ENCODE measurements around the gene CREG2.

Gene CREG2

DNA sequence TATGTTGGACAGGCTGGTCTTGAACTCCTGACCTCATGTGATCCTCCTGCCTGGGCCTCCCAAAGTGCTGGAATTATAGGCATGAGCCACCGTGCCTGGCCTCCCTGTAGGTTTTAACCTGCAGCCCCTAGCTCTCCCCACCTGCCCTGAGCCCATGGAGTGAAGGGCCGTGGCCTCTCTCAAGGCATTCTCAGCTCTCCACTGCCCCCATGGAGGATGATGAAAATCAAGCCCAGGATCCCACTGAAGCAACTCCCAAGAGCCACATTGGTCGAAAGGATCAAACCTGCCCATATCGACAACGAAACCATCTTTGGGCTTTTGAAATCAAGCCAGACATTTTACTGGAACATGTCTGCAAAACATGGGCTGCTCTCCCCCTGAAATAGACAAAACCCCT is 22.4 kb upstream of the CREG2 start:
- no peak for DNase-seq (ENCODE audit: low spot score)

DNA sequence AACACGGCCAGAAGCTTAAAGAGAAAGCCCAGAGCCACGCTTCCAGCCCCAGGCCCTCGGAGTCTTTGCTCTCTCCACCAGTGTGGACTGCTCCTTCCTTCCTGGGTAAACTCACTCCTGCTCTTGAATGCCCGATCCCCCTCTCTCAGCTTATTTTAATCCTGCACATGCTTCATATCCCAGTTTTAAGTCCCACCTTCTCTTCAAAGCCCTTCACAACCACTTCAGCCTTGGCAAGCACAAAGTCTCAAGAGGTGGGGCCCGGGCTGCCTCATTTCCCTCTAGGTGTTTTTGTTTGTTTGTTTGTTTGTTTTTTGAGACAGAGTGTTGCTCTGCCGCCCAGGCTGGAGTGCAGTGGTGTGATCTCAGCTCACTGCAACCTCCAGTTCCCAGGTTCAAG is 21.6 kb upstream of the CREG2 start:
- no peak for DNase-seq (ENCODE audit: low spot score)

DNA sequence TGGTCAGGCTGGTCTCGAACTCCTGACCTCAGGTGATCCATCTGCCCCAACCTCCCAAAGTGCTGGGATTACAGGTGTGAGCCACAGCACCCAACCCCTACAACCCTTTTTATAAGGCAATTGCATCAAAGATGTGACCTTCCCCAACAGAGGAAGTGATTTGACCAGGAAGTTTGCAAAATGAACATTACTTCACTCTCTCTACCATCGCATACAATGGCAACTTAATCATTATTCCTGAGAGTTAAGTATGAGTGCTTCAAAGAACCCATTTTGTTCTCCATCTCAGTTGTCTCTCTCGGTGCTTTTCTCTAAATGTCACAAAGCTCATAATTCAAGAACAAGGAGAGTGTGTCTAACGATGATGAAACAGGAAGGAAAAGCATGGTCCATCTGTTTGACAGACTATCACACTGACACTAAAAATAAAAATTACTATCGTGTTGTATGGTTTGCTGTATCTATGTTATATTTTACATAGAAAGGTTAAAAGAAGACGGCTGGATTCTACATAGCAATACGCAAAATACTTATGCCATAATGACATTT is 18.1 kb upstream of the CREG2 start:
- DNase-seq (ENCODE audit: low spot score): no peak

DNA sequence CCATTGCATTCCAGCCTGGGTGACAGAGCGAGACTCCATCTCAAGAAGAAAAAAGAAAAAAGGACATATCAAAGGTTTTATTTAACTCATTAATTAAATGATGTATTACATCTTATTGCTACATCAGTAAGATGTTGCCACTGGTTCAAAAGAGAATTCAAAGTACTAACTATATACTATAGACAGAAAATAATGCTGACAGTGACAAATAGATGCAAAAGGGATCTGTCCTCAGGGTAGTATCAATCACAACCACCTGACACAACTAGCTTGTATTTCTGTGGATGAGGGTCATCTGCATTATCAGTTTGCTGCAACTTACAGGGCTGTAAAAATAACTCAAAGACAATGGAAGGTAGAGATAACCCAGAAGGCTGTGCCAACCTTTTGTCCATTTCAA is 16.4 kb upstream of the CREG2 start:
- no peak for DNase-seq (ENCODE audit: low spot score)

DNA sequence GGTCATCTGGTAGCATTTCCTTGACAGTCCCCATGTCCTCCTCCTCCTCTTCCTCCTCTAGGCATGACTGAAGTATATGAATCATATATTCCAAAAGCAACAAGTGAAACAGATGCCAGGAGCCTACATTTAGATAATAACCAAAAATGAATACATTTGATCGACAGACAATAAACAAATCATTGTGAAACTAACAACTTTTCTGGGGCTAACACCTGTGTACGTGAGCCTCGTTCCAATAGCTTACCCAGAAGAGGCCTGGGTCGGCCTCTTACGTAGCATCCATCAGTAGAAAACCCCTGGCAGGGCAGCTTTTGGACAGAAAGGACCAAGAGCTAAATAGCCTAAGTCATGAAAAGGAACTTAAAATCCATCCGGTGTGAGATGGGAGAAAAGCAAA is 15.3 kb upstream of the CREG2 start:
- DNase-seq (ENCODE audit: low spot score): no peak

DNA sequence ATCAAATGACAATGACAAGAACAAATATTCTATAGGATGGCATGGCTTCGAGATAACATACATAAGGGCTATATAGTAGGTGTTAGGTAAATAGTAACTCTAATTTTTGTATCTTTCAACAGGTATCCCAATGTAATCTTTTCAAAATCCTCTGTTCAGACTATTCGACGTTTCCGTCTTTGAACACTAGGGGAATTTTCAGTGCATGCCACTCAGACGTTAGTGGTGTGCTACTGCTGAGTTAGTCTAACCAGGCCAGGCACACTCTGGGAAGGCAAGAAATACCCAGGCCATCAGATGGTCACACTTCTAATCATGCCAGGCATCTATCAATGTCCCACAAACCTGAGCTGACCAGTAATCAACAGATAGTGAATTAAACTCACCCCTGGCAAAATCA is 14.6 kb upstream of the CREG2 start:
- DNase-seq (ENCODE audit: low spot score): no peak

DNA sequence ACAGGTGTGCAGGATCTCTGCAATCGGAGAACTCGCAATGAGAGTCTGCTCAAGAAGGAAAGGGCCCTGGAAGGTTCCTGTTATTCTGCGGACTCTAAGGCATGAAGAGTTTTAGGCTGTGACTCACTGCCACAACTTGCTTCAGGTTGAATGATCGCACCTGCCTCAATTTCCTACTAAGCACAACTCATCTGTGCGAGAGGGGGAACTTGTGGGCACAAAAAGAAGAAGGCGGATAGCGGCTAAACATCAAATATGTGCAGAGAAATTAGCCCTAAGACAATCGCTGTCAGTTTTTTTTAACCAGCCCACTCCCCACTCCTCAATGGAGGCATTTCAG is 14.0 kb upstream of the CREG2 start:
- DNase-seq (ENCODE audit: low spot score): peak; percentile 24

DNA sequence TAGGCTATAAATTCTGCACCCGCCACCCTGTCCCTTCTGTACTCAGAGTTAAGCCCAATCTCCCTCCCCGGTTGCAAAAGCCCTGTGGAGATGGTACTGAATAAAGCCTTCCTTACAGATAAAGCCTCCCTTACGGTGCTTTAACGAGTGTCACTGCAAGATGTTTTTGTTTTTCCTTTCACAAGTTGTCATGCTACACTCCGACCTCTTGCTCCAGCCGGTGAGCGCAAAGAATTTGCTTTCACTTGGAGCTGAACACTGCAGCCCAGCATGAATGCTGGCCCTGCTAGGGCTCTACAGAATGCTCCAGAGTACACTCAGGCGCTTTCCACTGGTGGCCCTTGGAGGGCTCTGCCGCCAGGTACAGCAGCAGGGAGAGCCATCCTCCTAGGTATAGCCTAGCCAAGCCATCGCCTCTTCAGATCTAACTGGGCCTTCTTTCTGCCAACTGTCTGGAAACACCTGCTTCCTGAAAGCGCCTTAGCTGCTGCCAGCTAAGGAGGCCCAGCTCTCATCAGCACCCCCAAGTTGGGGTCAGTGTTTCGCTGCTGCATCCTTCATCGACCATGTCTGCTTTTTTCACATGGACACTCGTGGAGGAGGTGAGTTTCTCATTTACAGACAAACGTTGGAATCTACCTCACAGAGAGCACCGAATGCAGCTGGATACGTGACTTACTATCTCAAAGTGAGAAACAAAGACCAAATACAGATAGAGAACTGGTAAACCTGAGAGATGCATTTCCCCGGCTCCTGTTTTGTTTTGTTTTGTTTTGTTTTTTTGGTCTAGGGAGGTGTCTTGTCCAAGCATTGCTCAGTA is 13.4 kb upstream of the CREG2 start:
- no peak for DNase-seq (ENCODE audit: low spot score)

DNA sequence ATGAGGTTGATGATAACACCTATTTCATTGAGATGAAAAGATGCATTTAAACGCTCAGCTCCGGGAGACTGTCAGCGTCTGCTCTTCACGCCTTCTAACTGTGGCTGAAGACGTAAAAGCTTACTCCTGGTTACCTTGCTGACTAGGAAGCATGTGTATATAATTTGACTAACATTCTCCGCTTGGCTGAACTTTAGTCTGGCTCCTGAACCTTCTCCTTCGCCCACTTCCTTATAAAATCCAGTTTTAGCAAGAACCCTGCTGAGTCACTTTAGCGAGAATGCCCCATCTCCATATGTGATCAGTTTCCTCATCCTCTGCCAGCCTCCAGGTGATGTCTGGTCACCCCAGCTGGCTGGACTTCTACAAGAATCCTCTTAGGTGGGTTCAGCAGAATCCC is 12.7 kb upstream of the CREG2 start:
- peak; percentile 8 for DNase-seq (ENCODE audit: low spot score)

DNA sequence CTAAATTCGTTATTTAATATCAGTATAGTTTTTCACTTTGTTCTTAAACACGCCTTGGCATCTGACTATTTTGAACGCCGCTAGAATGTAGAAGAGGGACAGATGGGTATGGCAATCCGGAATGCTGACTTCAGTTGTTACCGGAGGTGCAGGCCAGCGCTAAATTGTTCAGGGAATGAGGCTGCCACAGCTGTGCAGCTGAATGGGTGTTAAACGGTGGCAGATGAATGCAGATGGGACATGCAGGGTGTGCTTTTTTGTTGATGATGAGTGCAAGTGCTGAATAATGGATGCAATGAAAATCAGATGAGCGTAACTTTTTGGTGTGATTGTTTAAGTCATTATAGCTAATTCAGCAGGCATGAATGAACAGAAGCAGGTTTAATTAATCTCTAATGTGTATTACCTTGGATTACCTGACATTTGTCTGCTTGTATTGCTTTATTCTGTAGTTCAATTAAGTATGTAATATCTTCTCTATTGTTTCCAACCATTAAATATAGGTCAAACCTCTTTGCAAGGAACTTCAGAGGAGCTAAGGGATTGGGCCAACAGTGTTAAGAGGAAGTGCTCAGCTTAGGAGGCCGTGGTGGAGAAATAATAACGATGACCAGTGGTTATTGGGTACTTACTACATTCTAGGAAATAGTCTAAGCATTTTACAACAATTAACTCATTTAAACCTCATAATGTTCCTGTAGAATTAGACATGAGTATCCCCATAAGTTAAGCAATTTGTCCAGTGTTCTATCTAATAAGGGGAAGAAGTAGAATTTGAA is 11.9 kb upstream of the CREG2 start:
- DNase-seq (ENCODE audit: low spot score): no peak

DNA sequence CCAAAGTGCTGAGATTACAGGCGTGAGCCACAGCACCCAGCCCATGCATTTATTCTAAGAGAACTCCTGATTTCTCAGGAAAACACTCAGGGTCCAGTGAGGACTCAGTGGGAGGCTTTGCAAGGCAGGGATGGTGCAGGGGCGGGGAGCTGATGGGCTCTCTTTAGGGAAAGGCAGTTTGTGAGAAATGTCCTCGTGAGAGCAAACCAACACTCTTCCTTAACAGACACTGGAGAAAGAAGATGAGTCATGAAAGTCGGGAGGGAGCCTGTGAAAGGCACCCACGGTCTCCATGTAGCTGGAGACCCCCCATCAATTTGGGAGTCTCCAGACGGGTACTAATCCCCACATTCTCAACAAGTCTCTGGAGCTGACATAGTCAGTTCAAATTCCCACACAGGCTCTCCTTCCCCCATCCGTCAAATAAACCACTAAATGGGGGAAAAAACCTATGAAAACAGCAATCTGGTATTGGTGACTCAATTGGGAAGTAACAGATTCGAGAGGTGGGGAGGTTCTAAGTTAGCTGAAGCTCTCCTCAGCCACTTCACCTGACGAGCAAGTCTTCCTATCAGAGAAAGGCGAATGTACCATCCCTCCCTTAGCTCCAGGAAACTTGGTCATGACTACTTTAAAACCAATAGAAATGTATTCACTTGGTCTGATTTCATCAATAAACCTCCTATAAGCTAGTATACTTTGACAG is 11.0 kb upstream of the CREG2 start:
- DNase-seq (ENCODE audit: low spot score): no peak

DNA sequence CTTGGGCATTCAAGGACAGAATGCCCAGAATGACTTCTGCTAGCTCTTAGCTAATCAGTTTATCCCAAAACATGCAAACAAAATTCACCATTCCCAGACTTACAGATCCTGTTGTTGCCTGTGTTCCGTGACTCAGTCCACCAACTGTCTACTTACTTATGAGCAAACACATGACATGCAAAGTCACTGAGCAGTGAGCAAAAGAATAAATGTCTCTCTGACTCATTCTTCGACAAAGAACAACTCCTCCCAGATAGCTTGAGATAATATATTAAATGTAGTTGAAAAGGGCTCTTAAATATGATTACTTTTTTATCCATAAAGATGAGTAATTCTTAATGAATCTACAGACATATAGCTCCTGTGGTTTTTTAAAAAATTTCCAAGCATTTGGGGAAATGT is 9.0 kb upstream of the CREG2 start:
- DNase-seq (ENCODE audit: low spot score): no peak

DNA sequence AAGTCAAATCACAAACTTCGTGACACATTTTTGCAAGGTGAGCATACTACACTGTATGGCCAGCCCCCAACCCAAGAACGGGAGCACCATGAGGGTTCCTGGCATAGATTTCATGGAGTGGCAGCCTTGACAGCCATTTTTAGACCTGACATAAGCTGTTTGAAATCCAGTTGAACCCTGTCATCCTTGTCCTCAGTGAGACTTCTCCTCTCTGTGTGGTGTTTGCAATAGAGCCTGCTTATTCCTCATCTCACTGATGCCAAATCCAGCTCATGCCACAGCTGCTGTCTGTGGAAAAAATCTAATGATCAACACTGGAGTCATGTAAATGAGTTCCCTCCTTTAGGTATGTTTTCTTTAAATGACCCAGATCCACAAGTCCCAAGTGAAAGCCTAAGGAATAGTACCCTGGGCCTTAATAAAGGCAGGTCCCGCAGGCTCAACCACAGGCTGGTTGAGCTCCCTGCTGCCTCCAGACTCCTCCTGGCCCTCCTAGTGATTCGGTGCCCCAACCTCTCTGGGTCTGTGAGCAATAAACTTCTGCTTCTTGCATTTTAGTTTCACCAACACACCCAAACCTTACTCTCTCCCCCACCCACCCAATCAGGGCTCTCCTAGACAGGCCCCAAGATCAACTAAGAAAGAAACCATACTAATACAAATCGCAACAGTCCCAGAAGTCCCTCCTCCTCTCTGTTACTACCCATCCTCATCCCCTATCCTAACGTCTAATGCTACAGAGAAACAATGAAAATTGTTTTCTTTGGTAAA is 8.4 kb upstream of the CREG2 start:
- DNase-seq (ENCODE audit: low spot score): no peak

DNA sequence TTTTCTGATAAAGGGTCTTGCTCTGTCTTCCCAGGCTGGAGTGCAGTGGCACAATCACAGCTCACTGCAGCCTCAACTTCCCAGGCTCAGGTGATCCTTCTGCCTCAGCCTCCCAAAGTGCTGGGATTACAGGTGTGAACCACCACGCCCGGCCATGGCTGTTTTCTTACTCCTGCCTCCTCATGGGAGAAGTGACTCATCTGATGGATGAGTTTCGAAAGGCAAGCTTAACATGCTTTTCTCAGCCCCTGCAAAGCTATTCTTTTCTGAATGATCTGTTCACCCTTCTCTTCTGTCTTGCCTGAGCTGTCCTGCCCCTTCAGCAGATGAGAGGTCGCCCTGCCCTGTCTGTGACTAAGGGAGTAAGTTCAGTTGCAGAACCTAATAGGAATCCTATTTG is 929 bp upstream of the CREG2 start:
- DNase-seq (ENCODE audit: low spot score): no peak

DNA sequence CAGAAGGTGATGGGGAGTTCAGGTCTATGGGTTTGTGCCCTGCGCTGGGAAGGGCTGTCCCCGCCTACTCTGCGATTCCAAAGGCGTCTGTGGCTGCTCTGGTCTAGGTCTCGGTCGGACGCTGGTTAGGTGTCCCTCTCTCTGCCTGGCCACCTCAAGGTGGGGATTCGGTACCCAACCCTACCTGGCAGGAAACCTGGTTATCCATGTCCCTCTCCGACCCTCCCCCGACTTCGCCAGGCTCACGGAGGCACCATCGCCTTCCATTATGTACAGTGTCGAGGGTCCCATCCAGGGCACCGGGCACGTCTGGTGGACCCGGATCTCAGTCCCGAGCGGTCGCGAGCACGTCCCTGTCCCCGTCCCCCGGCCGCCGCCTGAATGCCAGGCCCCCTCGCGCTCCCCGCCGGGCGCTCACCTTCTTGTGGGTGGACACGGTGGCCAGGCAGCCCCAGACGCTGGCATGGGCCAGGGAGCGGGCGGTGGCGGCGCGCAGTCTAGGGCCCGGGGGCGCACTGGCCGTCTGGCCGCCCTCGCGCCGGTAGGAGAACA is 628 bp downstream of the CREG2 start:
- DNase-seq (ENCODE audit: low spot score): no peak

DNA sequence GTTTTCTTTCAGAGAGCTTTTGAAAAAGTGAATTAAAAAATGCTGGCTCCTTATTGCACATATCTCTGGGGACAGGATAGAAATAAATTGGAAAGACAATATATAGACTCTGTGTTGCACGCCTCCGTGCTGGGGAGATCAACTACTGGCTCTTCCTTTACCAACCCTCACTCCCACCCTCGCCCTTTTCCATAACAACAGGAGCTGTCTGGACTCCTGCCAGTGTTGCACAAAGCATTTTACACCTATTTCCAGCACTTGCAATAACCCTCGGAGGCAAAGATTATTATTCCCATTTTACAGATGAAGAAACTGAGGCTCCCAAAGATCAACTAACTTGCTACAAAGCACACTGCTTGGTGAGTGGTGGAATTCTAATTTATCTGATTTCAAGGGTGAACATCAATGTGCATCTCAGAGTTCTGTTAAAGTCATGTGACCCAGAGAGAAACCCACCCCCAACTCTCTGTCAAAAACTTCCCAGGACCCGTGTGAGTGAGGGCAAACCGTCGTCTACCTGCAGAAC is 4.2 kb downstream of the CREG2 start:
- no peak for DNase-seq (ENCODE audit: low spot score)

DNA sequence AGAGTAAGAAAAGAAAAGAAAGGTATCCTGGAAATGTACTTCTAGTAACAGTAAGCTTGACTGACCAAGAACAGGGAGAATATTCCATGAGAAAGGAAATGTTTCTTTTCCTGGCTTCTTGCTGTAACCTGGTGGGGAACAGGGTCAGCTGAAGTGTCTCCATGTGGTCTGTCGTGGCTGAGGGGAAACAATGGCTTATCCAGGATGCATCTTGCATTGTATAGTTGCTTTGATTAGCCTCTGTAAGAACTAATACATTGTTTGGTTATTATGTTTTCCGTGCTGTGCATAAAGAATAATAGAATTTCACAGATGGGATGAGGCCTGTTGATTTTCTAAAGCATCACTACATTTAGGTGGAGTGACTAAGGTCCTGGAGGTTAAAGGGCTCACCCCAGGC is 4.9 kb downstream of the CREG2 start:
- no peak for DNase-seq (ENCODE audit: low spot score)

DNA sequence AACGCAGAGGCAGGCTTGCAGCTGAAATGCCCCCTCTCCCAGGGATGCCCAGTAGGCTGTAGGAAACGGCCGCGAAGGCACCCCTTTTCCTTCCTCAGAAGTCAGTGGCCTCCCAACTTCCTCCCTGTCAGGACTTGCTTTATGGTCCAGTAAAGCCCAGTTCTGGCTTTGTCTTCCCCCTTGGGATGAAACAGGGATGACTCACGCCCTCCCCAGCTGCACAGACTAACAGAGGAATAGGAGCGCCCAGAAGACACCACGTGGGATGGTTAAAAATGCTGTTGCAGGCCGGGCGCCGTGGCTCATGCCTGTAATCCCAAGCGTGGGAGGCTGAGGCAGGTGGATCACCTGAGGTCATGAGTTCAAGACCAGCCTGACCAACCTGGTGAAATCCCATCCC is 6.9 kb downstream of the CREG2 start:
- no peak for DNase-seq (ENCODE audit: low spot score)

DNA sequence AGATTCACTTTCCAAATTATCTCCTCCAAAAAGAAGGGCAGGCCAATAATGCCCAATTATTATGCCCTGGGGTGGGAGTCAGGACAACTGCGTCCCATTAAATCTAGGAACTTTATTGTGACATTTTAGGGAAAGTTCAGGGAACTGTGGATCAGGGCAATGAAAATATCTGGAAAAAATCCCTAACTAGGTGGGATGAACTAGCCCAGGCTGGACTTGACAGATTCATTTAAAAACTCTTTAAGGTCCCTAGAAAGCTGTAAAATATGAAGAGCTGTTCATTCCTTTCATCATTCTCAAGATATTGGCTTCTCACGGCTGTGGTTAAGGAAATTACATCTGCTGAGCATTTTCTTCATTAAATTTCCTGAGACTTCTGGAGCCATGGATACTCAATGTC is 8.2 kb downstream of the CREG2 start:
- DNase-seq (ENCODE audit: low spot score): no peak

DNA sequence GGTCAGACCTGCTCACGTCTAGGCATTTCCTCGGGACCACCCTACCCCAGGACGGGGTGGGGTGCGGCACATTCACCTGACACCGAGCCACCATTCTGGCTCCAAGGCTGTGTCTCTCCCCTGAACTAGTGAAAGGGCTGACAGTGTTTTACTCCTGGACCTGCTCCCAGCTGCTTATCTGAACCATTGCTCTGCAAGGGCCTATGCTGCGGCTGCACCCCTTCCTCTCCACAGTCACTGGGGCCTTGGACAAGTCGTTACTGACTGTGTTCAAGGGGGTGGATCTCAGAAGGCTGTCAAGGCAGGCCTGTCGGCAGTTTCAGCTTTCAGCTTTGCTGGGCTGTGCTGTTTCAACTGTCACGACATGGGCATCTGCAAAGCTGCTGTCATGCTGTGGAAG is 11.7 kb downstream of the CREG2 start:
- no peak for DNase-seq (ENCODE audit: low spot score)

DNA sequence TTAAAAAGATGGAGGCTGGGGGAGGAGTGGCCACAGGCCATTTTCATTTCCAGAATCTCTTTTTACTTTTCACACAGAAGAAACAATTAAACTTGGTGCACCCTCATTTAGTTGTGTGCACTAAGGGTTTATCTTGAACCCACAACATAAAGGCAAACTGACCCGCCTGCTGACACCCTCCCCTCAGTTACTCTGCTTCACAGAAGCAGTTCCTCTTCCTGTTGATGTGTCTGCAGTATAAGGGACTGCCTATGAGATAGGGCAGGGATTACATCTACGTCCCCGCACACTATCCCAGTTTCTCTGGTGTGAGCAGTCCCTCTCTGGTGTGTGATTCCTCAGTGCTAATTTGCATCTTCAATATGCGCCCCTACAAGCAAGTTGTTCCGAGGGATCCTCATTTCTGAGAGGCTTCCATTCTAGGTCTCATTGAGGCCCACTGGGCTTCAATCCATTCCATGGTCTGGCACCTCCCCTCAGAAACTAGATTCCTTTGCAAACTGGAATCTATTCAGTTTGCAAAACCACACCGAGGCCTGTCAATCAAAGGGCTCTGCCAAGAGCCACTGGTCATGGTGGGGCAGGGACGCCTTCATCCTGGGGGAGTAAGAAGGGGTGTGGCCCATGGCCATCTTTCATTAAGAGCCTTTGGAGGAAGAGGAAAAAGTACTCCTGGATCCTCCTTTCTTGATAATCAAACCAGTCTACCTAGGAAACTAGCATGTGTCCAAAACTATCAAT is 12.3 kb downstream of the CREG2 start:
- DNase-seq (ENCODE audit: low spot score): no peak

Data from germinal center (tissue), 1 donor.